ENCODE data around the gene NPTN.

GRCh38 chr15:73524919-73525318 lies 108.3 kb downstream of the NPTN start:
- TF ChIP-seq CTCF (IDR thresholded peaks at IDR 0.05), result no peak
- TF ChIP-seq POLR2A (IDR thresholded peaks at IDR 0.05), result no peak

Data from breast epithelium (tissue), 3 donors.